Spleen (tissue), 7 donors: ENCODE measurements around the gene EVA1A.

Experiments used
- POLR2A ChIP-seq, 3 donors: fragments of 450-650 bp; IDR thresholded peaks; one replicate each; pipeline ENCODE4 v1.5.1; 2017; ENCODE audit warnings: antibody characterized with exemption in 3 of 3, mild to moderate bottlenecking in 1 of 3
- POLR2AphosphoS5 ChIP-seq, 3 donors: sonication (generic); formaldehyde crosslinking; IDR thresholded peaks; one replicate each; pipeline ENCODE4 v1.5.1; 2017; ENCODE audit warnings: antibody characterized with exemption in 3 of 3
- TF ChIP-seq, protein P1 (sequence below), 11 experiments: fragments of 200-600 bp in 7 of 11; fragments of 450-650 bp in 4 of 11; sonication (generic) in 4 of 11; IDR thresholded peaks in 8 of 11; conservative IDR thresholded peaks in 3 of 11; 1 replicate in 7 of 11; 2 replicates in 4 of 11; pipeline versions ENCODE4 v1.4.0 to v1.8.0; 2016 to 2021; ENCODE audit warnings: antibody characterized with exemption in 11 of 11, inconsistent platforms in 4 of 11, mild to moderate bottlenecking in 1 of 11
- donor health status: DM: no; HTN: no; CAD: no; lungs with moderate emphysema.
- donor health status: DM: no; HTN: no; CAD: no.
- donor health status: DM: no; HTN: no; CAD: no.

- TF ChIP-seq, protein P1, sequence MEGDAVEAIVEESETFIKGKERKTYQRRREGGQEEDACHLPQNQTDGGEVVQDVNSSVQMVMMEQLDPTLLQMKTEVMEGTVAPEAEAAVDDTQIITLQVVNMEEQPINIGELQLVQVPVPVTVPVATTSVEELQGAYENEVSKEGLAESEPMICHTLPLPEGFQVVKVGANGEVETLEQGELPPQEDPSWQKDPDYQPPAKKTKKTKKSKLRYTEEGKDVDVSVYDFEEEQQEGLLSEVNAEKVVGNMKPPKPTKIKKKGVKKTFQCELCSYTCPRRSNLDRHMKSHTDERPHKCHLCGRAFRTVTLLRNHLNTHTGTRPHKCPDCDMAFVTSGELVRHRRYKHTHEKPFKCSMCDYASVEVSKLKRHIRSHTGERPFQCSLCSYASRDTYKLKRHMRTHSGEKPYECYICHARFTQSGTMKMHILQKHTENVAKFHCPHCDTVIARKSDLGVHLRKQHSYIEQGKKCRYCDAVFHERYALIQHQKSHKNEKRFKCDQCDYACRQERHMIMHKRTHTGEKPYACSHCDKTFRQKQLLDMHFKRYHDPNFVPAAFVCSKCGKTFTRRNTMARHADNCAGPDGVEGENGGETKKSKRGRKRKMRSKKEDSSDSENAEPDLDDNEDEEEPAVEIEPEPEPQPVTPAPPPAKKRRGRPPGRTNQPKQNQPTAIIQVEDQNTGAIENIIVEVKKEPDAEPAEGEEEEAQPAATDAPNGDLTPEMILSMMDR (IDR thresholded peaks at IDR 0.05 in 8 of 11, conservative IDR thresholded peaks at IDR 0.05 in 3 of 11): no peak
- TF ChIP-seq POLR2A (IDR thresholded peaks at IDR 0.05) (no peak), POLR2AphosphoS5 (IDR thresholded peaks at IDR 0.05) (no peak)
Measured at GRCh38 chr2:75522543-75523312, 38.0 kb downstream of the EVA1A start.
